Neural progenitor cell (in vitro differentiated cells): ENCODE measurements around the gene MTSS2.

Experiments
- CTCF ChIP-seq: fragments of 200-600 bp; sonication (generic); IDR thresholded peaks from 2 replicates; pipeline ENCODE4 v1.5.1; 2017; ENCODE audit warnings: antibody characterized with exemption, mild to moderate bottlenecking
- EZH2phosphoT487 ChIP-seq: fragments of 200-600 bp; sonication (generic); IDR thresholded peaks from 2 replicates; pipeline ENCODE4 v1.6.1; 2017; ENCODE audit warnings: antibody characterized with exemption

DNA sequence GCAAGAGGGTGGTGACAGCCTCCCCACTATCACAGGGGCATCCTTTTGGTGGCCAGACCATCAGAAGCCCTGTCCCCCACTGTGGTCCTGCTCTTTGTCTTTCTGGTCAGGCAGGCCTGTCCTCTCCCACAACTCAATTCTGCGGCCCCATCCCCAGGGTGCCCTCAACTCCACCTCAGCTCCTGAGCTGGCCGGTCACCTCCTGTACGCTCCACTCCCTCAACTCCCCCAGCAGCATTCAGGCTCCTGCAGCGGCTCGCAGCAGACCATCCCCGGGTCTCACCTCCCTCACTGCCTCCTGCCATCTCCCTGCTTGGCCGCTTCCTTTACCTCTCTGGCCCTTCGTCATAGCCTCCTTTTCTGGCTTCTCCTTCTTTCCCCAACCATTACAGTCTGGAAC lies 43.4 kb upstream of the MTSS2 start:
- TF ChIP-seq EZH2phosphoT487 = no peak
- no peak for TF ChIP-seq CTCF
